ENCODE data around the gene MYL6B. TPM values are rescaled to one million over a fixed set of nuclear protein-coding genes. Genes with fewer than 3 reads are reported as not detected.

MYL6B gene
- total and polyA plus RNA-seq, 3 experiments from 2014 or later = 6.2 to 70.0 (median 68.6) TPM

GRCh38 chr12:56159482-56160192 lies 7.2 kb downstream of the MYL6B start:
- Mint-ChIP-seq H3K36me3 (peaks cover 0 to 65% (median 12%) of the 10 kb centered on the region in 3 donors), H3K4me3 (peak overlapping the region; percentile 92 to 100 (median 95)), H3K4me1 (peaks cover 38 to 48% (median 42%) of the 10 kb centered on the region in 3 donors), H3K27me3 (no peaks in the 10 kb centered on the region), H3K27ac (peak overlapping the region; percentile 87 to 100 (median 96)), H3K9me3 (no peaks in the 10 kb centered on the region)
- ChIA-PET POLR2A (interaction anchor here (1.1 to 2.8 kb wide), 3 partner anchors 17 to 42 kb away, joined by 3 to 25 read pairs (median 3); partner anchors contain the start of genes ESYT1 and ZC3H10), CTCF (interaction anchor here (0.8 to 3.7 kb wide), 8 partner anchors 15 to 41 kb away, joined by 3 to 24 read pairs (median 5); partner anchors contain the start of genes ESYT1, SMARCC2 and ZC3H10)
- Histone ChIP-seq H3K27me3 (ENCODE audit: insufficient read depth, low read length, poor library complexity, severe bottlenecking) (no peaks in the 10 kb centered on the region), H3K9me3 (ENCODE audit: low read length) (no peaks in the 10 kb centered on the region), H3K4me1 (ENCODE audit: insufficient read depth, low read length) (peaks cover 37% of the 10 kb centered on the region), H3K4me3 (ENCODE audit: low read length) (peak overlapping the region; percentile 80), H3K27ac (ENCODE audit: low read depth, low read length) (peak overlapping the region; percentile 94), H3K36me3 (ENCODE audit: insufficient read depth, low read length) (peaks cover 39% of the 10 kb centered on the region)
- DNase-seq = no peak

GRCh38 chr12:56160193-56160763 lies 7.9 kb downstream of the MYL6B start:
- no peaks in the 10 kb centered on the region for H3K9me3 Mint-ChIP-seq
- no peaks in the 10 kb centered on the region for H3K9me3 ChIP-seq (ENCODE audit: low read length)
- peak overlapping the region; percentile 87 to 100 (median 96) for H3K27ac Mint-ChIP-seq
- H3K4me3 ChIP-seq (ENCODE audit: low read length) = peak overlapping the region; percentile 80
- no peaks in the 10 kb centered on the region for H3K27me3 Mint-ChIP-seq
- H3K4me3 Mint-ChIP-seq = peak overlapping the region; percentile 92 to 100 (median 95)
- H3K27ac ChIP-seq (ENCODE audit: low read depth, low read length) = peak overlapping the region; percentile 94
- peaks cover 0 to 72% (median 12%) of the 10 kb centered on the region in 3 donors for H3K36me3 Mint-ChIP-seq
- no peaks in the 10 kb centered on the region for H3K27me3 ChIP-seq (ENCODE audit: insufficient read depth, low read length, poor library complexity, severe bottlenecking)
- H3K4me1 Mint-ChIP-seq = peaks cover 38 to 43% (median 42%) of the 10 kb centered on the region in 3 donors
- CTCF ChIA-PET = interaction anchor here (1.0 to 3.7 kb wide), 5 partner anchors 29 to 42 kb away, joined by 3 to 24 read pairs (median 21); partner anchors contain the start of genes ESYT1, SMARCC2 and ZC3H10
- DNase-seq = peak; percentile 56 to 71 (median 63)
- POLR2A ChIA-PET = interaction anchor here (1.2 to 2.8 kb wide), 4 partner anchors 18 to 33 kb away, joined by 3 to 25 read pairs (median 8); partner anchors contain the start of genes ESYT1 and SMARCC2
- H3K4me1 ChIP-seq (ENCODE audit: insufficient read depth, low read length) = peaks cover 37% of the 10 kb centered on the region
- peaks cover 45% of the 10 kb centered on the region for H3K36me3 ChIP-seq (ENCODE audit: insufficient read depth, low read length)

GRCh38 chr12:56160894-56161689 lies 8.7 kb downstream of the MYL6B start:
- H3K4me1 Mint-ChIP-seq = peaks cover 38 to 42% (median 42%) of the 10 kb centered on the region in 3 donors
- Histone ChIP-seq H3K4me3 (ENCODE audit: low read length) (peak overlapping the region; percentile 80), H3K9me3 (ENCODE audit: low read length) (no peaks in the 10 kb centered on the region), H3K4me1 (ENCODE audit: insufficient read depth, low read length) (peaks cover 37% of the 10 kb centered on the region), H3K27me3 (ENCODE audit: insufficient read depth, low read length, poor library complexity, severe bottlenecking) (no peaks in the 10 kb centered on the region), H3K36me3 (ENCODE audit: insufficient read depth, low read length) (peaks cover 51% of the 10 kb centered on the region), H3K27ac (ENCODE audit: low read depth, low read length) (peak overlapping the region; percentile 94)
- H3K4me3 Mint-ChIP-seq = peak overlapping the region; percentile 51 to 100 (median 94)
- DNase-seq = no peak
- no peaks in the 10 kb centered on the region for H3K27me3 Mint-ChIP-seq
- peak overlapping the region; percentile 87 to 100 (median 96) for H3K27ac Mint-ChIP-seq
- ChIA-PET CTCF (interaction anchor here (0.7 to 3.7 kb wide), 8 partner anchors 10 to 114 kb away, joined by 3 to 24 read pairs (median 4); partner anchors contain the start of genes ESYT1, SMARCC2 and ZC3H10), POLR2A (interaction anchor here (0.6 to 1.9 kb wide), 7 partner anchors 10 to 161 kb away, joined by 3 to 11 read pairs (median 3); partner anchors contain the start of genes ESYT1, SMARCC2 and ZC3H10)
- H3K36me3 Mint-ChIP-seq = peaks cover 0 to 79% (median 12%) of the 10 kb centered on the region in 3 donors
- no peaks in the 10 kb centered on the region for H3K9me3 Mint-ChIP-seq

GRCh38 chr12:56161690-56162351 lies 9.4 kb downstream of the MYL6B start:
- Mint-ChIP-seq H3K4me1 (peaks cover 38 to 42% (median 42%) of the 10 kb centered on the region in 3 donors), H3K27ac (peak overlapping the region; percentile 41 to 100 (median 96)), H3K9me3 (no peaks in the 10 kb centered on the region), H3K27me3 (no peaks in the 10 kb centered on the region), H3K36me3 (peaks cover 0 to 82% (median 12%) of the 10 kb centered on the region in 3 donors), H3K4me3 (peak overlapping the region; percentile 29 to 92 (median 59))
- peaks cover 37% of the 10 kb centered on the region for H3K4me1 ChIP-seq (ENCODE audit: insufficient read depth, low read length)
- ChIA-PET POLR2A (interaction anchor here (0.7 to 1.9 kb wide), 7 partner anchors 11 to 155 kb away, joined by 3 to 11 read pairs (median 3); partner anchors contain the start of genes ESYT1, SMARCC2 and ZC3H10), CTCF (interaction anchor here (1.2 to 3.7 kb wide), 6 partner anchors 10 to 115 kb away, joined by 3 to 24 read pairs (median 4); partner anchors contain the start of genes ESYT1, SMARCC2 and ZC3H10)
- H3K4me3 ChIP-seq (ENCODE audit: low read length) = no peak overlapping the region
- H3K36me3 ChIP-seq (ENCODE audit: insufficient read depth, low read length) = peaks cover 51% of the 10 kb centered on the region
- H3K9me3 ChIP-seq (ENCODE audit: low read length) = no peaks in the 10 kb centered on the region
- no peaks in the 10 kb centered on the region for H3K27me3 ChIP-seq (ENCODE audit: insufficient read depth, low read length, poor library complexity, severe bottlenecking)
- peak overlapping the region; percentile 6 for H3K27ac ChIP-seq (ENCODE audit: low read depth, low read length)
- no peak for DNase-seq

GRCh38 chr12:56162468-56163290 lies 10.3 kb downstream of the MYL6B start:
- no peaks in the 10 kb centered on the region for H3K9me3 Mint-ChIP-seq
- H3K4me3 ChIP-seq (ENCODE audit: low read length) = no peak overlapping the region
- ChIA-PET CTCF (interaction anchor here (1.1 to 3.7 kb wide), 8 partner anchors 11 to 115 kb away, joined by 3 to 24 read pairs (median 4); partner anchors contain the start of genes ESYT1, SMARCC2 and ZC3H10), POLR2A (interaction anchor here (0.6 to 1.5 kb wide), 3 partner anchors 18 to 156 kb away, joined by 3 to 5 read pairs (median 3); partner anchors contain the start of gene ESYT1)
- H3K27me3 Mint-ChIP-seq = no peaks in the 10 kb centered on the region
- peaks cover 54% of the 10 kb centered on the region for H3K36me3 ChIP-seq (ENCODE audit: insufficient read depth, low read length)
- H3K4me3 Mint-ChIP-seq = peak overlapping the region in 1 of 7 donors; percentile 35
- H3K27ac ChIP-seq (ENCODE audit: low read depth, low read length) = no peak overlapping the region
- H3K27me3 ChIP-seq (ENCODE audit: insufficient read depth, low read length, poor library complexity, severe bottlenecking) = no peaks in the 10 kb centered on the region
- H3K27ac Mint-ChIP-seq = peak overlapping the region in 7 of 8 donors; percentile 3 to 100 (median 53)
- H3K36me3 Mint-ChIP-seq = peaks cover 3 to 89% (median 15%) of the 10 kb centered on the region in 3 donors
- H3K4me1 ChIP-seq (ENCODE audit: insufficient read depth, low read length) = peaks cover 31% of the 10 kb centered on the region
- H3K9me3 ChIP-seq (ENCODE audit: low read length) = no peaks in the 10 kb centered on the region
- peaks cover 30 to 36% (median 35%) of the 10 kb centered on the region in 3 donors for H3K4me1 Mint-ChIP-seq
- DNase-seq = no peak

- H3K36me3 ChIP-seq (ENCODE audit: insufficient read depth, low read length) = peaks cover 58% of the 10 kb centered on the region
- H3K9me3 Mint-ChIP-seq = no peaks in the 10 kb centered on the region
- peaks cover 3 to 88% (median 13%) of the 10 kb centered on the region in 3 donors for H3K36me3 Mint-ChIP-seq
- DNase-seq = no peak
- H3K27me3 Mint-ChIP-seq = no peaks in the 10 kb centered on the region
- CTCF ChIA-PET = interaction anchor here (1.1 to 3.7 kb wide), 6 partner anchors 14 to 117 kb away, joined by 3 to 24 read pairs (median 4); partner anchors contain the start of genes ESYT1, SMARCC2 and ZC3H10
- no peaks in the 10 kb centered on the region for H3K27me3 ChIP-seq (ENCODE audit: insufficient read depth, low read length, poor library complexity, severe bottlenecking)
- H3K4me1 Mint-ChIP-seq = peaks cover 30 to 34% (median 31%) of the 10 kb centered on the region in 3 donors
- POLR2A ChIA-PET = interaction anchor here (1.5 kb wide), 1 partner anchor 36 kb away, joined by 5 read pairs; the partner anchor contains the start of gene ESYT1
- peak overlapping the region in 5 of 8 donors; percentile 6 to 80 (median 45) for H3K27ac Mint-ChIP-seq
- H3K4me1 ChIP-seq (ENCODE audit: insufficient read depth, low read length) = peaks cover 31% of the 10 kb centered on the region
- no peaks in the 10 kb centered on the region for H3K9me3 ChIP-seq (ENCODE audit: low read length)
- H3K4me3 ChIP-seq (ENCODE audit: low read length) = no peak overlapping the region
- H3K4me3 Mint-ChIP-seq = peak overlapping the region in 1 of 7 donors; percentile 27
- no peak overlapping the region for H3K27ac ChIP-seq (ENCODE audit: low read depth, low read length)
These were observed 11.4 kb downstream of the MYL6B start for GRCh38 chr12:56163533-56164344.

Data from CD8-positive, alpha-beta memory T cell (primary cell).